Sigmoid colon (tissue), 4 donors: ENCODE data around the gene COL8A1.

ENCODE experiments used
- CTCF ChIP-seq, 4 experiments: fragments of 450-650 bp in 3 of 4; fragments of 200-600 bp in 1 of 4; IDR thresholded peaks; one replicate each; pipeline ENCODE4 v1.5.1; 2016 to 2019; ENCODE audit warnings: antibody characterized with exemption in 4 of 4, mild to moderate bottlenecking in 3 of 4, moderate library complexity in 2 of 4
- POLR2A ChIP-seq, 2 donors: fragments of 450-650 bp; IDR thresholded peaks; one replicate each; pipeline ENCODE4 v1.6.1; 2016; ENCODE audit warnings: antibody characterized with exemption in 2 of 2, mild to moderate bottlenecking in 2 of 2, moderate library complexity in 2 of 2
- POLR2AphosphoS5 ChIP-seq, 4 donors: sonication (generic); formaldehyde crosslinking; IDR thresholded peaks; one replicate each; pipeline ENCODE4 v1.6.1; 2017; ENCODE audit warnings: antibody characterized with exemption in 4 of 4

GRCh38 chr3:99700631-99701268 is 62.4 kb downstream of the COL8A1 start:
- TF ChIP-seq POLR2AphosphoS5 (IDR thresholded peaks at IDR 0.05) (no peak), CTCF (IDR thresholded peaks at IDR 0.05) (no peak), POLR2A (IDR thresholded peaks at IDR 0.05) (no peak)
